NCI-H526 treated with DMSO at 0.1 percent for 48 hours (cell line): ENCODE measurements around the gene TSPAN32.
A peak's percentile ranks its signal among the peaks of the same experiment; 100 is the strongest.
"Not testable (repeated sequence)": the region's sequence is repeated elsewhere in the genome, so short reads cannot be mapped to it uniquely, and the experiment has no call there.

Source experiments
- DNase-seq: peaks from one replicate; lab custom pipeline; 2025; lab: John Stamatoyannopoulos, UW

The TSPAN32 gene

DNA sequence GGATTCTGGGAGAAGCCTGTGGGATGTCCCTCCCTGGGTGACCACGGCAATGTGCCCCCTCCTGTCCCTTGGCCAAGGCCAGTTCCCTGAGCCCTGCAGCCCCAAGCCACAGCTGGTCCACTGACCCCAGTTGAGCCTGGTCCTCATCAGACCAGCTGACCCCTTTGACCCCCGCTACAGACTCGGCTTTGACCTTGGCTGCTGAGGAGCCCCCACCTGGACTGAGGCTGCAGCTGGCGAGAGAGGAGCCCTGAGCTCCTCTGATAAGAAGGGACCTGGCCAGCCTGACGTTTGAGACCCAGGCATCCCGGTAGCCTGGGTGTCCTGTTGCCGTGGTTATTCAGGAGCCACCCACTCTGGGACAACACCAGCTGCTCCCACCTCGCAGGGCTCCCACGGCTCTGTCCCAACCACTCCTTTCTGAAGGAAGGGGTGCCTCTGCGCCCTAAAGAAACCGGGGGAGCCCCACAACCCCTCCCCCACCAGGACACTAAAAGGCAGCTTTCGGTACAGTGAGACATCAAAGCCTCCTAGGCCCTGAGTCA, 34.4 kb upstream of the TSPAN32 start:
- DNase-seq = no peak

DNA sequence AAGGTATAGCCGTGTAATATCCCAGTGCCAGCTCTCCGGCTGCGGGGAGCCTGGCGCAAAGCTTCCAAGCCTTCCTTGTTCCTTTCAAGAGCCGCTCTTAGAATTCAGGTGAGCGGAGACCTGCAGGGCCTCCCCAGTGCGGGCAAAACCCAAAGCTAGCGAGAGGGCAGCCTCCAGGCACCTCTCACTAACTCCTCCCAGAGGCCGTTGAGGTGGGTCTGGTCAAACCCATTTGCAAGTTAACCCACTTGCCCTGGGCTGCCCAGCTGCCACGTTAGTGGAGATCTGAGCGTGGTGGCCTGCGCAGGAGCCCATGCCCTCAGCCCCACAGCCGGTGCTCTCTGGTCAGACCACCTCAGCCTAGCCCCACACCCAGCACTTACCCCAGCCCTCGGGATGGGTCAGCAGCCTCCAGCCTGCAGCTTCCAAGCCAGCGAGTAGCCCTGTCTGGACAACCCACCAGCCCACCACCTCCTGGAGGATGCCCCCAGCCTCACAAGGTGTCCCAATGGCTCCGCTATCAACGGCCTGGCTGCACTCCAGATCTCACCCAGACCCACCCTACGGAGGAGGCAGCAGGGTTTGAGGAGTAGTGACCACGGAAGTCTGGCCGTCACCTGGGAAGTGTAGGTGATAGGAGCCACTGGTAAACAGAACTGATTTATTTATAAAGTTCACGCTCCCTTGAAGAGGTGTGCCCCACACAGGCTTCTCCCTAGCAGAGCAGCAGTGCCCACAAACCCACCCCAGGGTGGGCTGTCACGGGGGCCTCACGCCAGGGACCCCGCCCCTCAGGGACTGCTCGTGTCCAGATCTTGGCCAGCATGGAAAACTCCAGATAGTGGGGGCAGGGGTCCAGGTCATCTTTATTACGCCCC, 33.7 kb upstream of the TSPAN32 start:
- peak; percentile 41 for DNase-seq

DNA sequence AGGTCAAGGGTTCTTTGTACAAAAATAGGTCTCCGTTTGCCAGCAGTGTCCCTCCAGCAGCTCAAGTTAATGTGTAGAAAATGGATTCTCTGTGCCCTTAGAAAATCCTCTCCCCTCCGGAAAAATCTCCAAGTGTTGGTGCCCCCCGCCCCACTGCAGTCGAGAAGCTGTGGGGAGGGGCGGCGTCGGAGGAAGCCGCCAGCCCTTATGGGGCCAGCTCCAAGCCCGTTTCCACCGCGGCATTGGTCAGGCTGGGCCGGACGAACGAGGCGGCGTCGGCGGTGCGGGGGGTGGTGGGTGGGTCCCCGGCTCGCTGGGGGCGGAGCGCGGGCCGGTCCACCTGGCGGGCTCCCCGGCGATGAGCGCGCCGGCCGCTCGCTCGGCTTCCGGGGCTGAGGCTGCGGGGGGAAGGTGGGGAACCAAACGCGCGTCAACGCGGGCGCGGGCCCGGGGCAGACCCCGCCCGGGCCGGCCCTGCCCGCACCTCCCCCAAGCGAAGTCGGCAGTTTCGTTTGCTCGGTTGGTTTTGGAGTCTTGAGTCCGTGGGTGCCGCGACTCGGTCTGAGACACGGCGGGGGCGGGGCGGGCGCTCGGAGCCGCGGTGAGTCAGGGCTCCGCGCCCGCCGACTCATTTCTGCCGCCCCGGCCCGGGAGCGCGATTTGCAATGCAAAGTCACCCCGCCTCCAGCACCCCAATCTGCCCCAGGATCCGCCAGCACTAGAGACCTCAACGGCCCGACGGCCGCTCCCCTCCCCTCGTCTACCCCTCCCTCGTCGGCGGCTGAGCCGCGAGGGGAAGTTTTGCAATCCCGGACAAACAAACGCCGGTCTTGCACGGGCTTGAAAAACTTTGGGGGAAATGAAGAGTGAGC, 32.8 kb upstream of the TSPAN32 start:
- peak; percentile 92 for DNase-seq

DNA sequence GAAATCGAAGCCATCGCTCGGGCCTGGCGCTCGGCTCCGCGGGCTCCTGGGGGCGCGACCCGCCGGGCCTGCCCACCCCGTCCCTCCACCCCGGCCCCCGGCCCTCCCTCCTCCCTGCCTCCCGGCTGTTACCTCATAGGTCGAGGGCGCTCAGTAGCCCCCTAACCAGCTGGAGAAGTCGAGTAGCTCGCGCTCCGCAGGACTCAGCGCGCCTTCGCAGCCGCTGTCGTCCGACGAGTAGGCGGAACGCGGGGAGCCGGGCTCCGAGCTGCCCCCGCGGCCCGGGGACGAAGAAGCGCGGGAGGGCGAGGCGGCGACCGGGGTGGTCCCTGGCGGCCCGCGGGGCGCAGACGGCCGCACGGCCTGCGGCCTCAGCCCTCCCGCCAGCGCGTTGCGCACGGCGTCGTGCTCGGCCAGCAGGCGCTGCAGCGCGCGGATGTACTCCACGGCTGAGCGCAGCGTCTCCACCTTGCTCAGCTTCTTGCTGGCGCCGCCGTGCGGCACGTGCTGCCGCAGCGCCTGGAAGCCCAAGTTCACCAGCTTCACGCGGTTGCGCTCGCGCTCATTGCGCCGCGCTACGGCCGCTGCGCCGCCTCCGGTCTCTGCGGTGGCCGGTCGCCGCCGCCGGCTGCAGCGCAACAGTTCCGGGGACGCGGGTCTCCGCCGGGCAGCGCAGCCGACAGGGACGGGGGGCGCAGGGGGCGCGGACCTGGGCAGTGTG, 32.1 kb upstream of the TSPAN32 start:
- peak; percentile 72 for DNase-seq

DNA sequence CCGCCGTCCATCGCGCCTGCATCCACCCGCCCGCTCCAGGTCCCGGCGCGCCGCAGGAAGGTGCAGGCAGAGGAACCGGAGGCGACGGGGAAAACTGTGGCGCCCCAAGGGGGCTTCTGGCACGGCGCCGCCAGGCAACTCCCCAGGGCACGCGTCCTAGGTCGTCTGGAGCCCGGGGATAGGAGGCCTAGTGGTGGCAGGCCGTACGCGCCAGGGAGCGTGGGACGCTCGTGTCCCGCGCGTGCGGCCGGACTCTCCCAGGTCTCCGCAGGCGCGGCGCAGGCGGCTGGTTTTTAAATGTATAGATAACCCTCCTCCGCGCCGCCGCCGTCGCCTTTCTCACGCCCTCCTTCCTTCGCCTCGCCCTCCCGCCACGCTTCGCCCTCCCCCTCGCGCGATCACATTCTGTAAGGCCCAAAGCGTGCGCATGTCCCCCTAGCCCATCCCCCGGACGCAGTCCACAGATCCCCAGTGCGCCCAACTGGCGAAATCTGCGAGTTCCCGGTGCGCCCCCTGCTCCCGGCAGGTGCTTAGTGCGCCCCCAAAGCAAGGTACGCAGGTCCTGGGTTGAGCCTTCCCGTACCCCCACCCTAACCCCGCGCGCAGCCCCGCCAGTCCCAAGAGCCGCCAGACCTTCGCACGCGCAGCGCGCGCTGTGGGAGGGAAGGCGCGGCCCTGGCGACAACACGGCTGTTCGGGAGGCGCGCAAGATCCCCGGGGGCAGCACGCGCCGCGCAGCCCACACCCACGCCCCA, 31.3 kb upstream of the TSPAN32 start, which contains the start of gene ASCL2:
ASCL2 (minus strand) TSS at position 267 of the 755 bp plus-strand sequence; CDS start at position 11, 256 bp downstream.
- peak; percentile 63 for DNase-seq

DNA sequence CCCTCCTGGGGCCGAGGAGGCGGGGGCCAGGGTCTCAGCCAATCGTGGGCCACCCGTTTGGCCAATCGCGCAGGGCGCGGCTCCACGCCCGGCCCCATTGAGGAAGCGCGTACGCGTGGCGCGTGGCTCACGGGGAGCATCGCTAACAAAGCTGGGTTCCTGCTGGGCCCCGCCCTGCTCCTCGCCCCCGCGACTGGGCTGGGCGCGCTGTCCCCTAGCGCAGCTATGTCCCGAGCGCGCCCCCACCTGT, 30.8 kb upstream of the TSPAN32 start:
- DNase-seq = peak; percentile 73

DNA sequence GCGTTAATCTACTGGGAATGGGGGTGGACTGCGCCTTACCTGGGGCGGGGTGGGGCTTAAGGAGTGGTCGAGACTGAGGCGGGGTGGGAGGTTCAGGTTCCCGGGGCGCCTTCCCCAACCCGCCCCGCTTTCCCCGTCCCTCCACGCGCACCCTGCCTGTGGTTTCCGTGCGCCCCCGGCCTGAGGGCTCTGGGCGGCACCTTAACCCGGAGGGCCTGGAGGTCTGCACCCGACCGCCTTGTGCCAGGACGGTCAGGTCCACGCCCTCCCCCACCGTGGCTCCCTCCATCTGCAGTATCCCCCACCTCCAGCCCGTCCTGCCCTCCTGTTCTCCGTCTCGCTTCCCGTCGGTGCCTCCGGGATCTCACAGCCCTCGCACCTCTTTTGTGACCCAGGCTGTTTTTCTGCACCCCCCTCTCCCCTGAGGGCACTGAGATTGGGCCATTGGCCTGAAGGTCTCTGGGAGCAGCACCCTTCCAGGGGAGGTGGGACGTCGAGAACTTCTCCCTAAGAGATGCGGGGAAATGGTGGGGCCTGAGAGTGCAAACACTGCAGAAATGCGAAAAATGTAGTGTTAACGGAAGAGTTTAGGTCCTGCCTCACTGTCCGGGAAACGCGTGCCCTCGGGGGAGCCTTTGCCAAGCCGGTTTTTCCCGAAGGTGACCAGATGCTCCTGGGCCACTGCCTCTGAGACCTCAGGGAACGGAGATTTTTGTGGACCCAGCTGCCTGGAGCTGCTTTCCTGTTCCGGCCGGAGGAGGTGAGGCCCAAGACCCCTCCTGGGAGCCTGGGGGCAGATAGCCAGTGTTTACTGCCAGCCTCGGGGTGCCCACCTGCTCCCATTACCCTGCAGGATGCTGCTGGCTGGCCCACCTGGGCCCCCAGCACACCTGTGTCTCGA, 30.2 kb upstream of the TSPAN32 start:
- no peak for DNase-seq

DNA sequence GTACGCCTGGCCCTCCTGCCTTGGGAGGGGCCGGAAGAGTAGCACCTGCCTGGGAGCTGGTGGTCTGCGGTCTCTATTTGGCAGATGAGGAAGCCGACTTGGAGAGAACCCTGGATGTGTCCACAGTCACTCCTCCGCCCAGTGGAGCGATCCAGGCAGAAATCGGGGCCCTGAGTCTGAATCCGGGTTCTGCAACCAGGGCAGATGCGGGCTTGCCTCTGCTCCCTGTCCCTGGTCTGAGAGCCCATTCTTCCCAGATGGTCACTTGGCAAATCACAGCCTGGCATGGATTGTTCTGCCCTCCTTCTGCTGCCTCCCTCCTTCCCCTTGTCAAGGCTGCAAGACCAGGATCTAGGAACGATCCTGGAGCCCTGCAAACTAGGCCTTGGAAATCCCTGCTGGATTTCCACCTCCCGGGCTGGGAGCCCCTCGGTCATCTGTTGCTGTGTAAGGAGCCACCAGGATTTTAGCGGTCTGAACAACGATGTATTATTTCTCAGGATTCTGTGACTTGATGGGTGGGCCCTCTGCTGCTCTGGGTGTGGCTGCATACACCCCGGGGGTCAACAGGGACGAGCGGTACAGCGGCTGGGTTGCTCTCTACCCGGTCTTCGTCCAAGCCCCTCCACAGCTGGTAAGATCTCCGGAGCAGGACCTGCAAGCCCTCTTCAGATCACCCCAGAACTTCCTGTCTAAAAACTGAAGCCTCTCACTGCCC, 29.4 kb upstream of the TSPAN32 start:
- DNase-seq = no peak

DNA sequence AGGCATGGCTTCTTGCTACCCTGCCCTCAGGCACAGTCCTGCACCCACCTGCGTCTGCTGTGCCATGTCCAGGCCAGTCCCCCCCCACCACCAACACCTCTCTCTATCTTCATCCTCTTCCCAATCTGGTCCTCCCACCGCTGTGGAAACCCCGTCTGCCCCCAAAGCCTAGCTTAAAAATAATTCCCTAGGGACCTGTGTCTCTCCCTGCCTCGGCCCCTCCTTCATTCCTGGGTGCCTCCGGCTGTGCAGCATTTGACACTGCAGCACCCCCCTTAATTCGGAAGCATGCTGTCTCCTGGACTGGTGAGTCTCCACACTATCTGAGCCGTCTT, 28.9 kb upstream of the TSPAN32 start:
- no peak for DNase-seq

DNA sequence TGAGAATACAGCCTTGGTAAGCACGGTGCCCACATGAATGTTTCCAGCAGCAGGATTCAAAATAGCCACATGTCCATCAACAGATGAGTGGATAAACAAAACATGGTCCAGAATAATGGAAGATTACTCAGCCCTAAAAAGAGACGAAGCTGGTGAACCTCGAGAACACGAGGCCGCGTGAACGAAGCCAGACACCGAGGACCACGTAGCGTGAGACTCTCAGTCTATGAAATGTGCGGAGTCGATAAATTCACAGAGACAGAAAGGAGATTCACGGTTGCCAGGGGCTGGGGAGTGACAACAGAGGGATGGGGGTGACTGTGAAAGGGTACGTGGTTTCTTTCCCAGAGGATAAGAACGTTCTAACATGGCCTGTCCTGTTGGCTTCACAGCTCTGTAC, 28.5 kb upstream of the TSPAN32 start:
- DNase-seq = no peak

DNA sequence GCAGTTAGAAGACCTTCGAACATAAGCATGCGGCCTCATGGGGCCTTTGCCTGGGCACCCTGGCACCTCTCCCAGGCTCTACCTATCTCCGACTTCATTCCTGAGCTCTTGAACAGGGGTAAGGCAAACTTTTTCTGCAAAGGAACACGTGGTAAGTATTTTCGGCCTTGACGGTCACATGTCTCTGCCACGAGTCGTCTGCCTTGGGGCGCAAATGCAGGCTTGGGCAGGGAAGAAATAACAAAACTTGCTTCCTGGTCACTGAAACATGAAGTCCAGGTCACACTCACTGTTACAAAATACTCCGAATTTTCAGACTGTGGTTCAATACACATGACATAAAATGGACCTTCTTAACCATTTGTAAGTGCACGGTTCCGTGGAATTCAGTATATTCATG, 28.0 kb upstream of the TSPAN32 start:
- no peak for DNase-seq

DNA sequence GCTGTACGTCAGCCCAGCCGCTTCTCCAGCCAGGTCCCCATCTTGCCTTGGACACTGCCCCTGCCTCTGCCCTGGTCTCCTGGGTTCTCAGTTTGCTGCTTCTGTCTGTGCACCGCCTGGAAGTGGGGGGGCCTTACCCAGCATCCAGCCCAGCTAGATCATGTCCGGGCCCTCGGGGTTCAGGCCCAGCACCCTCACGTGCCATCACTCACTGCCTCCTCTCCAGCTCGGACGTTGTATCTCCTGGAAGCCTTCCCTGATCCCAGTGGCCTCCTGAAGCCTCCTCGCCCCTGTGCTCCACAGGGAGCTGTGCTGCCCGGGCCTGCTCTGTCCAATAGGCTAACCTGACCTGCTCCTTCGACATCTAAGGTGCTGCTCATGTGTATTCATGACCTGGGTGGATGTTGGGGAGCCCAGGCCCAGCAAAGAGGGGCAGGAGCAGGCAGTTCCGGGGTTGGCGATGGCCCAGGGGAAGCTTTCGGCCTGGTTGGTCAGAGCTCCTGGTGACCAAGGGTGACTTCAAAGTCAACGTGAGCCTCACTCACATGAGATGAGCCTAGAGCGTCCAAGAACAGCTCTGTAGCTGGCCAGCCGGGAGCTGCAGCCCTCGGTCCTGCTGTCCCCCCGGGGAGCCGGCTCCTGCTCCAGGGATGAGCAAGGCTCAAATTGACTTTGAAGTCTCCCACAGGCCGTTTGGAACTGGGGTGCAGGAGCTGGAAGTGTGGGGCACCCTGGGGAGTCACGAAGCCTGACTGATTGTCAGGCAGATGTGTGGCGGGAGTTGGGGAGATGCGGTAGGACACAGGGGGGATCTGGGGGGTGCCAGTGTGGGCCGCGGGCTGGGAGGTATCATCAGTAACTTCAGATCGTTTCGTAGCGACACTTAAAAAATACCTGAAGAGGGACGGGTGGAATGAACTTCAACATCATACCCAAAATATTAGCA, 26.2 kb upstream of the TSPAN32 start:
- no peak for DNase-seq

DNA sequence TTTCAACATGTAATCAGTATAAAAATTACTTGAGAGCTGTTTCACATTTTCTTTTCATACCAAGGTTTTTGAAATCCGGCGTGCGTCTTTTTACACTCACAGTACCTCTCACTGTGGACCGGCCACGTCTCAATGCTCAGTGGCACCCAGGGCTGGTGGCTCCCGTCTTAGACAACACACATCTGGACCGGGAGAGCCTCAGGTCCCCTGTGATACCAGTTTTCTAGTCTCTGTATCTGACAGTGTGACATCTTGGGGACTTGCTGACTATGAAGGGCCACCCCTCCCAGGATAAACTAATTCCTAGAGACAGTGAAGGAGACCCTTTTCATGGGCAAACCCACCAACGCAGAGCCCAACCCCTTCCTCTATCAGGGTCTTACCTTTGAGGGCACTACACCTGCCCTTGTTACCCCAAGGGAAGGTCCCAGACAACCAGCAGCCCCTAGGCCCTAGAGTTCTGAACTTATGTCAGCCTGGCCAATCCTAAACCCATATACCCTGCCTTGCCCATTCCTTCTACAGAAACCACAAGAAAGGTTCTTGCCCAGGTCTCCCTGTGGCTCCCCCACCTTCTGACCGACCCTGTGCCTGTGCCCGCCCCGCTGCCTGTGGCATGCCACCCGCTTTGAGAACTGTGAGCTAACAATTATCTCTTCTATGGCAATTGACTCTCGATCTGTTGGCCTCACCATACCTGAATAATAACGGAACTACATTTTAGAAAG, 25.4 kb upstream of the TSPAN32 start:
- no peak for DNase-seq

DNA sequence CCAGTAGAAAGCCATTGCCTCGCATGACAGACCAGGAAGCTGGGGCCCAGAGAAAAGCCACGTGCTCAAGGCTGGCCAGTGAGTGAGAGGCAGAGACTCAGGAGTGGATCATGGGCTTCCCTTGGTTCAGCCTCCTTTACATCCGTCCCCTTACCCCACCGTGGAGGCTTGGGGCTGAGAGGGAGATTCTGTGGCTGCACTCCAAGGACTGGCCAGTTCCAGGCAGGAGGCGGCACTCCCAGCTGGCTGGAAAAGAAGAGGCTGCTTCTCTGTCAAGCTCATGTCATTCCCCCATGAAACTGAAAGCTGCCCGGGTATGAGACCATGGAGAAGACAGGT, 24.8 kb upstream of the TSPAN32 start:
- no peak for DNase-seq

DNA sequence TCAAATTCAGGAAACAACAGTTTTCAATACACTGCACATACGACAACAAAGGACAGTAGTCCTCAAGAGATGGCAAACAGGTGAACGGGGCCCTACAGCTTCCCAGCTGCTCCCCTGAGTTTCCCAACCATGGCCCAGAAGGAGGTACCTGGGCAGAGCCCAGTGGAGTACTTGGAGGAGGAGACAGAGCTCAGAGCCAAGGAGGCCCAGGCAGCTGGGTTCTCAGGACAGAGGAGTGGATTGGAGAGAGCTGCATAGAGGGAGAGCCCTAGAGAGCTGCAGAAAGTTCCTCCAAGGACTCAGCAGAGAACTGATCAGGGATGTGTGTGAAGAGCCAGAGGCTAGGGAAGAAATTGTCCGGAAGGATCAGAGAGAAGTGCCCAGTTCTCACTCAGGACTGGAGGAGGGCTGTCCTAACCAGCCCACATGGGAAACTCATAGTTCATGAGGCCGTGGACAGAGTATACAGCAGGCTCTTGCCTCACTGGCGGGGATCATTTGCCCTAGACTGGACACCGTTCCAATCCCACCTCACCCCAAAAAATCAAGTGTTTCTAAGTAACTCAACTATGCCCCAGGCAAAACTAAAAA, 23.8 kb upstream of the TSPAN32 start:
- no peak for DNase-seq

DNA sequence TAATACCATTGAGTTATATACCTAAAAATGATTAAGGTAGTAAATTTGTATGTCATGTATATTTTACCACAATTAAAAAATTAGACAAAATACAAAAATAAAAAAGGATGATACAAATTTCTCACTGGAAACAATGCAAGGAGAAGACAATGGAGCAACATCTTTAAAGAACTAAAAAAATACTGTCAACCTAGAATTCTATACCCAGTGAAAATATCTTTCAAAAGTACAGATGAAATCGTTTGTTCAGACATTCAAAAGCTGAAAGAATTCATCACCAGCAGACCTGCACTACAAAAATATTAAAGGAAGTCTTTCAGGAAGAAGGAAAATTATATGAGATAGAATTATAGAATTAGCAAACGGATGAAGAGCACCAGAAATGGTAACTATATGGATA, 21.6 kb upstream of the TSPAN32 start:
- no peak for DNase-seq

DNA sequence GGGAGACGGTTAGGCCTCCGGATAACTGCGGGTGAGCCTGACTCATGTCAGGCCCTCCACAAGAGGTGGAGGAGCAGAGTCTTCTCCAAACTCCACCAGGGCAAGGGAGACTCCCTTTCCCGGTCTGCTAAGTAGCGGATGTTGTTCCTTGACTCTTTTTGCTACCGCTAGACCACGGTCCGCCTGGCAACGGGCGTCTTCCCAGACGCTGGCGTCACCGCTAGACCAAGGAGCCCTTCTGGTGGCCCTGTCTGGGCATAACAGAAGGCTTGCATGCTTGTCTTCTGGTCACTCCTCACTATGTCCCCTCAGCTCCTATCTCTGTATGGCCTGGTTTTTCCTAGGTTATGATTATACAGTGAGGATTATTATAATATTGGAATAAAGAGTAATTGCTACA, 15.5 kb upstream of the TSPAN32 start:
- not testable (repeated sequence) for DNase-seq

DNA sequence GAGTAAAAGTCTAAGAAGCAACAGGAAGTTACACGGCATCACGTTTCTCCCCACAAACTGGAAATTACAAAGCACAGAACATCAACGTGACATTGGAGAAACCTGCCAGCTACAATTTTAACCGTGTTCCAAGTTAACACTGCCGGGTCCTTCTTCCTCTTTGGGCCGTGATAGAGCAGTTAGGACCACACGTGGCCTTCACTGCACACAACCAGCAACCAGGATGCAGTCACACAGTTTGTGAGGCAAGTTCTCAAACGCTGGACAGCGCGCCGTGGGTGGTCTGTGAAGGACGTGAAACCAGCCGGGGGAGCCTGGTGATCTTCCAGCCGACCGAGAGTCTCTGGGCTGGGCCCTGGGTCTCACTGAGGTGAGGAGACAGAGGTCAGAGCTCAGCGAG, 14.7 kb upstream of the TSPAN32 start:
- DNase-seq = no peak
